Measurements from ENCODE around the gene BRME1.
"Not testable (repeated sequence)": the region's sequence is repeated elsewhere in the genome, so short reads cannot be mapped to it uniquely, and the experiment has no call there.

BRME1 gene

GRCh38 chr19:13868663-13869062 is 37.3 kb downstream of the BRME1 start:
- no peak for DNase-seq (ENCODE audit: low read depth in 1 of 2, low spot score in 1 of 2)

- DNase-seq (ENCODE audit: low read depth in 1 of 2, low spot score in 1 of 2): no peak
These were observed 39.4 kb downstream of the BRME1 start for GRCh38 chr19:13866463-13867046.

- no peak for DNase-seq (ENCODE audit: low read depth in 1 of 2, low spot score in 1 of 2)
These were observed 40.1 kb downstream of the BRME1 start for GRCh38 chr19:13865571-13866462.

GRCh38 chr19:13864667-13865570 is 41.0 kb downstream of the BRME1 start:
- no peak for DNase-seq (ENCODE audit: low read depth in 1 of 2, low spot score in 1 of 2)

- DNase-seq (ENCODE audit: low read depth in 1 of 2, low spot score in 1 of 2): no peak
These were observed 41.8 kb downstream of the BRME1 start for GRCh38 chr19:13864046-13864666.

- peak; percentile 78 to 80 for DNase-seq (ENCODE audit: low read depth in 1 of 2, low spot score in 1 of 2)
These were observed 44.0 kb downstream of the BRME1 start for GRCh38 chr19:13861714-13862531.

GRCh38 chr19:13861392-13861713 is 44.6 kb downstream of the BRME1 start:
- no peak for DNase-seq (ENCODE audit: low read depth in 1 of 2, low spot score in 1 of 2)

- no peak for DNase-seq (ENCODE audit: low read depth in 1 of 2, low spot score in 1 of 2)
These were observed 45.1 kb downstream of the BRME1 start for GRCh38 chr19:13860679-13861391.

- DNase-seq (ENCODE audit: low read depth in 1 of 2, low spot score in 1 of 2): no peak
These were observed 46.5 kb downstream of the BRME1 start for GRCh38 chr19:13859361-13859880.

- no peak for DNase-seq (ENCODE audit: low read depth in 1 of 2, low spot score in 1 of 2)
These were observed 49.4 kb downstream of the BRME1 start for GRCh38 chr19:13856497-13856896.

GRCh38 chr19:13852171-13852707 is 53.7 kb downstream of the BRME1 start:
- not testable (repeated sequence) for DNase-seq (ENCODE audit: low read depth in 1 of 2, low spot score in 1 of 2)

- DNase-seq (ENCODE audit: low read depth in 1 of 2, low spot score in 1 of 2): not testable (repeated sequence)
These were observed 54.2 kb downstream of the BRME1 start for GRCh38 chr19:13851734-13852114.

- DNase-seq (ENCODE audit: low read depth in 1 of 2, low spot score in 1 of 2): peak in 1 of 2 donors; percentile 53
These were observed 54.8 kb downstream of the BRME1 start for GRCh38 chr19:13850910-13851733.

- peak in 1 of 2 donors; percentile 54 for DNase-seq (ENCODE audit: low read depth in 1 of 2, low spot score in 1 of 2)
These were observed 55.7 kb downstream of the BRME1 start for GRCh38 chr19:13849991-13850909.

- no peak for DNase-seq (ENCODE audit: low read depth in 1 of 2, low spot score in 1 of 2)
These were observed 56.9 kb downstream of the BRME1 start for GRCh38 chr19:13848798-13849676.

GRCh38 chr19:13848340-13848677 is 57.6 kb downstream of the BRME1 start:
- no peak for DNase-seq (ENCODE audit: low read depth in 1 of 2, low spot score in 1 of 2)

Measured in stimulated activated CD4-positive, alpha-beta T cell treated with anti-CD3 and anti-CD28 coated beads, Interleukin-15, amount 100 ng/mL, for 1 hour (primary cell).